Measurements from ENCODE around the gene NFATC2IP.
"Not testable (repeated sequence)": the region's sequence is repeated elsewhere in the genome, so short reads cannot be mapped to it uniquely, and the experiment has no call there.

Gene NFATC2IP

DNA sequence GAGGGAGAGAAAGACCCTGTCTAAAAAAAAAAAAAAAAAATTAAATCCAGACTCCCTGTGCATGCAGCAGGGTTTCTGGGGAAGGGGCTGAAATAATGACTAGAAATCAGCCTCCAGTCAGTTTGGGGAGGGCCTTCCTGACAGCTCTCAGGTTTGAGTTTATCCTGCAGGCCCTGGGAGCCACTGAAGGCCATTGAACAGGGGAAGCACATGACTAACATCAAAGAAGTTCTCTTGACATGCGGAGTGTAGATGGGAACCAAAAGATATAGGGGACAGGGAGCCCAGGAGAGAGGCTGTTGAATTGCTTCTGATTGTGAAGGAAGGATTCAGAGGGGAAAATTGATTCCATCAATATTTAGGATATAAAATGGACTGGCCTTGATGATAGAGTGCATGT lies 22.9 kb upstream of the NFATC2IP start:
- DNase-seq: no peak

DNA sequence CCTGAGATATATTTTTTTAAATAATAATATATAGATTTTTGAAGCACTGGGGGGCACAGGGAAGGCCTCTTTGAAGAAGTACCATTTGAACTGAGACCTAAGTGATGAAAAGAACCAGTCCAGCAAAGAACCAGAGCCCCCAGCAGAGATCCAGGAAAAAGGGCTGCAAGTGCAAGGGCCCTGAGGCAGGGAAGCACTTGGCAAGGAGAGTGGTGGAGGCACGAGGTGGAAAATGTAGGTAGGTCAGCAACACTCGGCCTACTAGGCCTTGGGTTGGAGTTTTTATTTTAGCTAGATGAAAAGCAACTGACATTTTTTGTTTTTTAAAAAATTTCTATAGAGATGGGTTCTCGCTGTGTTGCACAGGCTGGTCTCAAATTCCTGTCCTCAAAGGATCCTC lies 20.5 kb upstream of the NFATC2IP start:
- DNase-seq: no peak

GRCh38 chr16:28930652-28931051 lies 20.1 kb upstream of the NFATC2IP start:
- no peak for DNase-seq

- DNase-seq: no peak
These were observed 18.9 kb upstream of the NFATC2IP start, which contains the start of gene CD19 for GRCh38 chr16:28931801-28932225. TSS of gene CD19 (plus strand) at chr16:28931971. CDS start at chr16:28932001, 30 bp downstream.

DNA sequence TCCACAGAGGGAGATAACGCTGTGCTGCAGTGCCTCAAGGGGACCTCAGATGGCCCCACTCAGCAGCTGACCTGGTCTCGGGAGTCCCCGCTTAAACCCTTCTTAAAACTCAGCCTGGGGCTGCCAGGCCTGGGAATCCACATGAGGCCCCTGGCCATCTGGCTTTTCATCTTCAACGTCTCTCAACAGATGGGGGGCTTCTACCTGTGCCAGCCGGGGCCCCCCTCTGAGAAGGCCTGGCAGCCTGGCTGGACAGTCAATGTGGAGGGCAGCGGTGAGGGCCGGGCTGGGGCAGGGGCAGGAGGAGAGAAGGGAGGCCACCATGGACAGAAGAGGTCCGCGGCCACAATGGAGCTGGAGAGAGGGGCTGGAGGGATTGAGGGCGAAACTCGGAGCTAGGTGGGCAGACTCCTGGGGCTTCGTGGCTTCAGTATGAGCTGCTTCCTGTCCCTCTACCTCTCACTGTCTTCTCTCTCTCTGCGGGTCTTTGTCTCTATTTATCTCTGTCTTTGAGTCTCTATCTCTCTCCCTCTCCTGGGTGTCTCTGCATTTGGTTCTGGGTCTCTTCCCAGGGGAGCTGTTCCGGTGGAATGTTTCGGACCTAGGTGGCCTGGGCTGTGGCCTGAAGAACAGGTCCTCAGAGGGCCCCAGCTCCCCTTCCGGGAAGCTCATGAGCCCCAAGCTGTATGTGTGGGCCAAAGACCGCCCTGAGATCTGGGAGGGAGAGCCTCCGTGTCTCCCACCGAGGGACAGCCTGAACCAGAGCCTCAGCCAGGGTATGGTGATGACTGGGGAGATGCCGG lies 18.2 kb upstream of the NFATC2IP start:
- no peak for DNase-seq

- DNase-seq: no peak
These were observed 17.6 kb upstream of the NFATC2IP start for GRCh38 chr16:28933171-28933570.

DNA sequence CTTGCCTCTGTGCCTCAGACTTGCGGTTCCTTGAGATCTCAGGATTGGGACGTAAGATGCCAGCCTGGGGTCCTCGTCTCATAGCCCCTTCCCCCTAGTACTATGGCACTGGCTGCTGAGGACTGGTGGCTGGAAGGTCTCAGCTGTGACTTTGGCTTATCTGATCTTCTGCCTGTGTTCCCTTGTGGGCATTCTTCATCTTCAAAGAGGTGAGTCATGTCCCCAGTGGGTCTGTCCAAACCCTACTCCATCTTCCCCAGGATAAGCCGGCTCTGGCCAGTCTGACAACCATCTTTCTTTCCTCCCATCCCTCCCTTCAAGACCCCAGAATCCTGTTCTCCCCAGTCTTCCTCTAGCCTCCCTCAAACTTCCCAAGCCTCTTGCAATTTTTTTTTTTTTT lies 15.4 kb upstream of the NFATC2IP start:
- no peak for DNase-seq

DNA sequence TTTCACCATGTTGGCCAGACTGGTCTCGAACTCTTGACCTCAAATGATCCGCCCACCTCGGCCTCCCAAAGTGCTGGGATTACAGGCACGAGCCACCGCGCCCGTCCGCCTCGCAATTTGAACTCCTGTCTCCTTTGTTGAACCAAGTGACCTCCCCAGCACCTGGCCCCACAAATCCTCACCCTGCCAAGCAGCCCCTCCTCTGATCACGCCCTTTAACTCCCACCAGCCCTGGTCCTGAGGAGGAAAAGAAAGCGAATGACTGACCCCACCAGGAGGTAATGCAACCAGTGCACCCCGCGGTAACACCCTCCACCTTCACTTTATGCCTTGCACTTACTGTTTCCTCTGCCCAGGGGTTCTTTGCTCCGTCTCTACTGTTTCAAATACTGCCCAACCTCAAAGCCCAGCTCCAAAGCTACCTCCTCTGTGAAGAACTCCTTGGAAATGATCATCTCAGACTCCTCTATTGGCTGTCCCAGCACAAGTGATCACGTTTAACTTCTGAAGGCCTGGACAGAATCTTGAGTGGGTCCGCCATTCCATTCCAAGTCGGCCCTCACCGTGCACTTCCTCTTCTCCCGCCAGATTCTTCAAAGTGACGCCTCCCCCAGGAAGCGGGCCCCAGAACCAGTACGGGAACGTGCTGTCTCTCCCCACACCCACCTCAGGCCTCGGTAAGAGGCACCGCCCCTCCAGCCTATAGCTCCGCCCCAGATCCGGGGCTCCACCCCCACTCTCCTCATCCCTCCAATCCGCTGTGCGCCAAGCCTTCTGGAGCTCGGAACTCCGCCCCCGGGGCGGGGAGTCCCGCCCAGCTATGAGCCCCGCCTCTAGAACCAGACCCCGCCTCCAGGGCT lies 14.6 kb upstream of the NFATC2IP start:
- DNase-seq: peak; percentile 95

DNA sequence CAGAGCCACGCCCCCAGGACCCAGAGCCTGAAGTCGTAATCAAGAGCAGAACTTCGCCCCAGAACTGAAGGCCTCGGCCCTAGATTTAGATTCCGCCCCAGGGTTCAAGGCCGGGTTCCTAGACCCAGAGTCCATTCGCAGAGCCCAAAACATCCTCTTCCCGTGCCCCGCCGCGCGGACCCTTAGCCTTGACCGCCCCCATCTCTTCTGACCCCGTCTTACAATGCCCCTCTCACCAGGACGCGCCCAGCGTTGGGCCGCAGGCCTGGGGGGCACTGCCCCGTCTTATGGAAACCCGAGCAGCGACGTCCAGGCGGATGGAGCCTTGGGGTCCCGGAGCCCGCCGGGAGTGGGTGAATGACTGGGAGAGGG lies 14.0 kb upstream of the NFATC2IP start:
- no peak for DNase-seq

DNA sequence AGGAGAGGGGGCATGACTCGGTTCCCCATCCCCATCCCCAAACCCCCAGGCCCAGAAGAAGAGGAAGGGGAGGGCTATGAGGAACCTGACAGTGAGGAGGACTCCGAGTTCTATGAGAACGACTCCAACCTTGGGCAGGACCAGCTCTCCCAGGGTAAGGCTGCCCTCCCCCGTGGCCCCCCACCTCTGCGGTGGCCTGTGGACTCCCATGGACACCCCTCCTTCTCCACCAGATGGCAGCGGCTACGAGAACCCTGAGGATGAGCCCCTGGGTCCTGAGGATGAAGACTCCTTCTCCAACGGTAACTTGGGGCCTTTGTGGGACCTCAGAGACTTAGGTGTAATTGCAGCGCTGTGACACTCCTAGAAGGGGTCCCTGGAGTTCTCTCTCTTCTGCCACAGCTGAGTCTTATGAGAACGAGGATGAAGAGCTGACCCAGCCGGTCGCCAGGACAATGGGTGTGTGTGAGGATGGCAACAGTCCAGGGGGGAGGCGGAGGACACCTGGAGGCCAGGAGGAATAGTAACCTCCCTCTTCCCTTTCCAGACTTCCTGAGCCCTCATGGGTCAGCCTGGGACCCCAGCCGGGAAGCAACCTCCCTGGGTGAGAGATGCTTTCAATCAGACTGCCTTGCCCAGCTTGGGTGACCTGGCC lies 13.4 kb upstream of the NFATC2IP start:
- DNase-seq: no peak

DNA sequence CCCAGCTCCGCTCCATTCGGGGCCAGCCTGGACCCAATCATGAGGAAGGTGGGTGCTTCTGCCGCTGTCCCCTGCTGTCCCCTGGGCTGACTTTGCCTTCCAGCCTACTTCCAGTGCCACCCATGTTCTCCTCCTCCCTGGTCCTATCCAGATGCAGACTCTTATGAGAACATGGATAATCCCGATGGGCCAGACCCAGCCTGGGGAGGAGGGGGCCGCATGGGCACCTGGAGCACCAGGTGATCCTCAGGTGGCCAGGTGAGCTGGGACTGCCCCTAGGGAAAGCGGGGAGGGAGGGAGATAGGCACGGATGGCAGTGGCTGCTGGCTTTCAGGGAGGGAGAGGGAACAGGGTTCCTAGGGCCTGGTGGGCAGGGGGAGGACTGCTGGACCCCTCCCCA lies 12.0 kb upstream of the NFATC2IP start:
- no peak for DNase-seq

DNA sequence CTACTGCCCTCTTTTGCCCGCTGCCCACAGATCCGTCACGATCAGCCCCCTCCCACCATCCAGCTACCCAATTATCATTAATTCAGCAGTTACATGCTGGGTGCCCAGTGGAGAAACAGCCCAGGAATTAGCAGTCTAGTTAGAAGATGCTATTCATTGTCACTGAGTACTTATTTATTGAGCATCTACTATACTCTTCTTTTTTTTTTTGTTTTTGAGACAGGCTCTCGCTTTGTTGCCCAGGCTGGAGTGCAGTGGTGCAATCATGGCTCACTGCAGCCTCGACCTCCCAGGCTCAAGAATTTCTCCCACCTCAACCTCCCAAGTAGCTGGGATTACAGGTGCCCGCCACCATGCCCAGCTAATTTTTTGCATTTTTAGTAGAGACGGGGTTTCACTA lies 10.9 kb upstream of the NFATC2IP start:
- not testable (repeated sequence) for DNase-seq

GRCh38 chr16:28943281-28943680 lies 7.5 kb upstream of the NFATC2IP start:
- no peak for DNase-seq

DNA sequence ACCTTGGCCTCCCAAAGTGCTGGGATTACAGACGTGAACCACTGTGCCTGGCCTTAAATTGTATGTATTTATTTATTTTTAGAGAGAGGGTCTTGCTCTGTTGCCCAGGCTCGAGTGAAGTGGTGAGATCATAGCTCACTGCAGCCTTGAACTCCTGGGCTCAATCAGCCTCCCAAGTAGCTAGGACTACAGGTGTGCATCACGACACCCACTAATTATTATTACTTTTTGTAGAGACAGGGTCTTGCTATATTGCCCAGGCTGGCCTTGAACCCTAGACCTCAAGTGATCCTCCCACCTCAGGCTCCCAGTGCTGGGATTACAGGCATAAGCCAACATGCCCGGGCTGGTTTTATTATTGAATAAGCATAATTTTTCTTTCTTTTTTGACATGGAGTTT lies 4.1 kb upstream of the NFATC2IP start:
- no peak for DNase-seq

DNA sequence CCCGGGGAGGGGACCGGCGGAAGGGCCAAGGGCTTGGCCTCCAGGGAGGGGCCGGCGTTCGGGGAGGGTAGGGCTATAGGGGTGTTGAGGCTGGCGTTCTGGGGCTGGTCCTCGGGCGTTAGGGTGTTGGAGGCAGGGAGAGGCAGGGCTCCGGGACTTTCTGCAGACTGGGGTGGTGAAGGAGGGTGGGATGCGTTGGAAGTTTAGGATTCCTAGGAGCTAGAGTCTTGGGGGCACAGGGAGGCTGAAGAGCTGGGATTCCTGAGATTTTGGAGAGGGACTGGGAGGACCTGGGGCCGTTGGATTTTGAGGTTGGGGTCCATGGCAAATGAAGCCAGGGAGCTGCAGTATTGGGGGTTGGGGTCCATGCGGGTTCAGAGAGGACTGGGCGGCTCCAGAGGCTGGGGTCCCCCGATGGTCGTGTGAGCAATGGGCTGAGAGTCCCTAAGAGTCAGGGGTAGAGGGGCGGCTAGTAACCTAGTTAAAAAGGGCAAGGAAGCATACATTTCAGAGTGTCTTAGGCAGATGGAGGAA lies 740 bp downstream of the NFATC2IP start:
- no peak for DNase-seq

DNA sequence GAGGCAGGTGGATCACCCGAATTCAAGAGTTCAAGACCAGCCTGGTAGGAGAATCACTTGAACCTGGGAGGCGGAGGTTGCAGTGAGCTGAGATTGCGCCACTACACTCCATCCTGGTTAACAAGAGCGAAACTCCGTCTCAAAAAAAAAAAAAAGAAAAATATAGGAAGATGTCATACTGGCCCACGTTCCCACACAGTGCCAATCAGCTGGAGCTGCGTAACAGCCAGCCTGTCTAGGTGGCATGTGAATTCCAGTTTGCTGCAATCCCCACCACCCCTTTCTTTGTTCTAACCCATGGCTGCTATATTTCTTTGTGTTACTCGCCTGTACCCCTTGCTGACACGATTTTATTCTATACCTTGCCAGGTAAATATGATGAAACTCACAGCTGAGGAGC lies 7.5 kb downstream of the NFATC2IP start:
- DNase-seq: no peak

GRCh38 chr16:28958836-28959235 lies 8.1 kb downstream of the NFATC2IP start:
- DNase-seq: no peak

DNA sequence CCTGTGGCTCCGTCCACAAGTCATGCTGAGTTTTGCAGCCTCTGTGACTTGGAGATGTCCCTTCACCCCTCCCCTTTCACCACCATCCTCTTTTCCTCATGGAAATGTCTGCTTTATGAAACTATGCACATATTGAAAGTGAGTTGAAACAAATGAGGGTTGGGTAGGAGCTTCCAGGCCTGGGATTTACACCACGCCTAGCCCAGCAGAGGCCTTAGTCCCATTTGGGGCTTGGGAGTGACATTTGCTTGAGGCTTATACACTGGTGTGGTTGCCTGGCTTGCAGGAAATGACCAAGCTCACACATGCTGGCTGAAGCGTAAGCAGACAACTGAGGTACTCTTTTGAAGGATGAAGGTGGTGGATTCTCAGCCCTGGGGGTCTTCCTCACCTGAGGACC lies 13.3 kb downstream of the NFATC2IP start:
- DNase-seq: no peak

DNA sequence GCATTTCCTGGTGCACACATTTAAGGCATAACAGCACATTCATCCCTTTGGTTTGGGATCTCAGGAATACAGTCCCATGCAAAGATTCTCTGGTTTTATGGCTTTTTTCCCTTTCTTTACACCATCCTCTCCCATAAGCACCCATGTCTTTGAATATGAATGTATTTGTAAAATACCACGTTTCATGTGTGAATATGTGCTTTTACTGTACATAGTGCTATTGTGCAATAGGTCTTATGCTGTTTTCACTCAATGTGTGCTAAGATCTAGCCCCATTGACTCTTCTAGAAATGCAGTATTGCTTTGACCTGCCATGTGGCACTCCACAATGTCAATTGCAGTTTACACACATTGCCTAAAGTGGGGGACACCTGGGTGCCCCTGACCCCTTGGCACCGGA lies 13.8 kb downstream of the NFATC2IP start:
- no peak for DNase-seq

DNA sequence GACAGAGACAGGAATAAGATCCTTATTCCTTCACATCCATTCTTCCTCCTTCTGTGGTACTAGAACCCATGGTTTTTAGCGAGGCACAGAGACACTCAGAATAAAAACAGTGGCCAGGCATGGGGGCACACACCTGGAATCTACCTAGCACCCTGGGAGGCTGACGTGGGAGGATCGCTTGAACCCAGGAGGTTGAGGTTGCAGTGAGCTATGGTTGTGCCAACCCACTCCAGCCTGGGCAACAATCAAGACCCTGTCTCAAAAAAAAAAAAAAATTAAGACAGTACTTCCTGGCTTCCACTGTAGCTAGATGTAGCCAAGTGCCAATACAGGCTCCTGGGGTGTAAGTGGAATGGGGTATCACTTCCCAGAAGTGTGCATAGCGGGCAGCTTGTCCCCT lies 16.4 kb downstream of the NFATC2IP start:
- no peak for DNase-seq

- DNase-seq: not testable (repeated sequence)
These were observed 19.0 kb downstream of the NFATC2IP start for GRCh38 chr16:28969696-28970095.

- DNase-seq: peak; percentile 10
These were observed 23.3 kb downstream of the NFATC2IP start for GRCh38 chr16:28974007-28974436.

DNA sequence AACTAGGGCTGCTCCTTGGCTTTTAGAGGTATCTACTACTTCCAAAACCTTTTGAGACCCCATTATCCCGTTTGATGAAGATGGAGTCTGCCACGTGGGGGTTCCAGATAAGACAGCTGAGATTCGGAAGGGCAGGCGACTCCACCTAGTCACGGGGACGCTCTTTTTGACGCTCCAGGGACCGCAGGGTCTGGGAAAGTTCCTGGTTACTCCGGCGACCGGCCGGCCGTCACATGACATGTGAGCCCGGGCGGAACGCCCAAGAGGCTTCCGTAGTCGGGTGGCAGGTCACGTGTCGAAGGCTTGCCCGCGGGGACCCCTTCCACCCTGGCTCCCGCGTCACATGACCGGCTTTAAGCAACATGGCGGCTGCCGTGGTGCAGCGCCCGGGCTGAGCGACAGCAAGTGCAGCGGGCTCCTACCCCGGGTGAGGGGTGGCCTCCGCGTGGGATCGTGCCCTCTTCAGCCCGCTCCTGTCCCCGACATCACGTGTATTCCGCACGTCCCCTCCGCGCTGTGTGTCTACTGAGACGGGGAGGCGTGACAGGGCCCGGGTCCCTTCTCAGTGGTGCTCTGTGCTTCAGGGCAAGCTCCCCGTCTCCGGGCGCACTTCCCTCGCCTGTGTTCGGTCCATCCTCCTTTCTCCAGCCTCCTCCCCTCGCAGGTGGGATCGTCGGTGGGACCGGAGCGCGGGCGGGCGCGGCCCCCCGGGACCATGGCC lies 23.9 kb downstream of the NFATC2IP start, which contains the start of gene SPNS1:
TSS of gene SPNS1 (plus strand) at position 342 of the 721 bp plus-strand sequence. CDS start at position 716, 374 bp downstream.
- peak; percentile 93 for DNase-seq

Measured in MV-4-11 (cell line).